Motor neuron (in vitro differentiated cells): ENCODE measurements around the gene PHLDB3. TPM values are rescaled to one million over a fixed set of nuclear protein-coding genes. Genes with fewer than 3 reads are reported as not detected.

Source experiments
- ATAC-seq, 8 experiments: fragments of 200-7000 bp; cut with Tn5 transposase; replicated peaks in 6 of 8; 2 replicates each; pipeline ENCODE4 v1.8.0; 2021; ENCODE audit warnings: mild to moderate bottlenecking in 8 of 8, moderate library complexity in 8 of 8
- H3K27ac ChIP-seq, 2 donors: fragments of 250-450 bp; sonication (Bioruptor Pico); 2 replicates each; pipeline ENCODE4 v1.9.0; 2021; ENCODE audit warnings: antibody characterized with exemption in 2 of 2, mild to moderate bottlenecking in 2 of 2, moderate library complexity in 1 of 2
- H3K4me1 ChIP-seq, 2 donors: fragments of 250-450 bp; sonication (Bioruptor Pico); replicated peaks in 1 of 2; 2 replicates each; pipeline ENCODE4 v1.6.1; 2021; ENCODE audit warnings: antibody characterized with exemption in 2 of 2, mild to moderate bottlenecking in 2 of 2, moderate library complexity in 1 of 2
- H3K4me3 ChIP-seq, 5 donors: fragments of 250-450 bp; sonication (Bioruptor Pico); 2 replicates each; pipeline ENCODE4 v1.9.0; 2021; ENCODE audit warnings: antibody characterized with exemption in 5 of 5, mild to moderate bottlenecking in 5 of 5, moderate library complexity in 4 of 5
- WGBS, 10 experiments: fragments of 450-650 bp; shearing (Covaris generic); methylation state at CpG; one replicate each; pipeline ENCODE4 v1.0.0; 2022; 5-methylcytosine and 5-hydroxymethylcytosine counted together
- in situ Hi-C, 9 experiments: fragments of 400-800 bp; cut with MboI; loops; one replicate each; pipeline ENCODE4 v1.15.0; 2021; ENCODE audit warnings: low sequenced_read_pairs in 9 of 9, low pct_unique_long_range_greater_than_20kb in 2 of 9; ENCODE audit not compliant: unreplicated experiment in 9 of 9
- total RNA-seq, 8 experiments: library from RNA; unstranded; fragments of 300-600 nt; gene quantifications; 2 replicates each; pipeline versions ENCODE4 v1.2.3 to v1.2.4, GENCODE V29; 2022

Gene PHLDB3
- total RNA-seq, 8 experiments from 2014 or later: 3.9 to 17.7 (median 13.2) TPM

DNA sequence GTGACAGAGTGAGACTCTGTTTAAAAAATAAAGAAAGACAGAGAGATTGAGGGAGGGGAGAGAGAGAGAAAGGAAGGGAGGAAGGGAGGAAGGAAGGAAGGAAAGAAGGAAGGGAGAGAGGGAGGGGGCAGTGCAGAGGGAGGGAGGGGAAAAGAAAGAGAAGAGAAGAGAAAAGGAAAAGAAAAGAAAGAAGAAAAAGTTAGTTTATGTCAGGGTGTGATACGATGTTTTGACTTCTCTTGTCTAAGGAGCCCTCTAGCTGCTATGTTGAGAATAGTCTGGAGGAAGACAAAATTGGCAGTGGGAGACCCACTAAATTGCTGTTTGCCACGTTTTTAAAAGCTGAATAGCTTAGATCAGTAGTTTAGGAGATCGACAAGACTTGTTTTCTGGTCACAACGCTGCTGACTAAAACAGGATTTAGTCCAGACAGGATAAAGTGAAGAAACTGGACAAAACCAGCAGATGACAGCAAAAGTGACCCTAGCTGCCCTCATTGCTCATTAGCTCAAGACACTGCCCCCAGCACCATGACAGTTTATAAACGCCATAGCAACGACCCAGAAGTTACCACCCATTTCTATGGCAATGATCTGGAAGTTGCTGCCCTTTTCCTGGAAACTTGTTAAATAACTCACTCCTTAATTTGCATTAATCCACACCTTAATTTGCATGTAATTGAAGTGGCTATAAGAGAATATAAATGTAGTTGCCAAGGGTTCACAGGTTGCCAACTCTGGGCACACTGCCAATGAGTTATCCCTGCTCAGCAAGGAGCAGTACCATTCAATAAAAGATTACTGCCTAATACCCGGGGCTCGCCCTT is 78.8 kb downstream of the PHLDB3 start:
- Histone ChIP-seq H3K27ac (no peak overlapping the region), H3K4me1 (peaks cover 0 to 4% of the 10 kb centered on the region in 2 donors), H3K4me3 (no peak overlapping the region)
- in situ Hi-C loops: loop anchor here in 1 of 9 experiments (25.0 kb wide), 1 partner anchor 362 kb away; the partner anchor contains the start of gene KCNN4
- WGBS, 10 experiments: 0 to 28% (median 12%) methylated on average over 2 to 8 of the region's 8 CpGs; no CpG with 5 or more reads in 2 of the 10 experiments
- peak in 7 of 8 experiments; percentile 25 to 94 (median 81) for ATAC-seq

Other genes with a start within 250 kb of the PHLDB3 start
- gene PSG9, start 235.2 kb downstream of the PHLDB3 start, total RNA-seq: under 1 TPM in 5 of 8 experiments, not detected in 3; 0.05 to 0.46 (median 0.38) TPM
- gene CD177, start 151.1 kb downstream of the PHLDB3 start, total RNA-seq: under 1 TPM in 2 of 8 experiments, not detected in 6; 0.24 to 0.51 TPM
- not detected for gene TEX101, start 89.9 kb downstream of the PHLDB3 start, total RNA-seq
- 1 to 10 TPM in 6 of 8 experiments, under 1 TPM in 2; 0.31 to 4.6 (median 1.1) TPM for gene LYPD3, start 39.1 kb downstream of the PHLDB3 start, total RNA-seq
- 10 to 100 TPM; 11.5 to 70.2 (median 22.1) TPM for gene ETHE1, start 22.5 kb upstream of the PHLDB3 start, total RNA-seq
- gene ZNF575, start 28.4 kb upstream of the PHLDB3 start, total RNA-seq: 1 to 10 TPM in 4 of 8 experiments, under 1 TPM in 4; 0.46 to 2.4 (median 1.0) TPM
- 10 to 100 TPM in 7 of 8 experiments, 1 to 10 TPM in 1; 7.2 to 62.1 (median 30.1) TPM for gene XRCC1, start 70.8 kb upstream of the PHLDB3 start, total RNA-seq
- gene PINLYP, start 71.1 kb upstream of the PHLDB3 start, total RNA-seq: 10 to 100 TPM in 2 of 8 experiments, 1 to 10 TPM in 5, under 1 TPM in 1; 0.64 to 22.4 (median 3.0) TPM
- gene IRGQ, start 91.4 kb upstream of the PHLDB3 start, total RNA-seq: 10 to 100 TPM; 17.2 to 46.5 (median 29.0) TPM
- 10 to 100 TPM in 5 of 8 experiments, 1 to 10 TPM in 3; 8.0 to 19.0 (median 11.8) TPM for gene ZNF576, start 91.8 kb upstream of the PHLDB3 start, total RNA-seq
- 1 to 10 TPM in 2 of 8 experiments, under 1 TPM in 6; 0.60 to 2.3 (median 0.77) TPM for gene SRRM5, start 107.3 kb upstream of the PHLDB3 start, total RNA-seq
- gene ZNF428, start 114.9 kb upstream of the PHLDB3 start, total RNA-seq: 100 to 1,000 TPM in 2 of 8 experiments, 10 to 100 TPM in 6; 17.4 to 166 (median 84.4) TPM
- 10 to 100 TPM in 6 of 8 experiments, 1 to 10 TPM in 2; 1.0 to 91.6 (median 70.8) TPM for gene CADM4, start 135.1 kb upstream of the PHLDB3 start, total RNA-seq
- 10 to 100 TPM in 2 of 8 experiments, 1 to 10 TPM in 5, under 1 TPM in 1; 0.60 to 23.6 (median 5.3) TPM for gene PLAUR, start 165.4 kb upstream of the PHLDB3 start, total RNA-seq
- under 1 TPM in 4 of 8 experiments, not detected in 4; 0.05 to 0.81 (median 0.19) TPM for gene IRGC, start 211.3 kb upstream of the PHLDB3 start, total RNA-seq